Smooth muscle cell (in vitro differentiated cells): ENCODE results near the gene CLDN6. TPM values are rescaled to one million over a fixed set of nuclear protein-coding genes. Genes with fewer than 3 reads are reported as not detected.

Experiments
- DNase-seq: peaks from one replicate; lab custom pipeline; 2025; ENCODE audit not compliant: unreplicated experiment; lab: John Stamatoyannopoulos, UW
- H2AFZ ChIP-seq: fragments of 200-600 bp; sonication (generic); 2 replicates; pipeline ENCODE4 v1.6.0; 2016; ENCODE audit warnings: antibody characterized with exemption, low read depth, mild to moderate bottlenecking
- H3F3A ChIP-seq: fragments of 200-600 bp; sonication (generic); 2 replicates; pipeline ENCODE4 v1.6.0; 2017; ENCODE audit warnings: antibody characterized with exemption, low read depth
- H3K27ac ChIP-seq: fragments of 200-600 bp; sonication (generic); 2 replicates; pipeline ENCODE4 v1.5.1; 2016; ENCODE audit warnings: low read depth, mild to moderate bottlenecking
- H3K27me3 ChIP-seq: fragments of 200-600 bp; sonication (generic); 2 replicates; pipeline ENCODE4 v1.6.1; 2016; ENCODE audit warnings: low read depth, mild to moderate bottlenecking
- H3K36me3 ChIP-seq: fragments of 200-600 bp; sonication (generic); 2 replicates; pipeline ENCODE4 v1.5.1; 2016; ENCODE audit warnings: low read depth
- H3K4me1 ChIP-seq: fragments of 200-600 bp; sonication (generic); 2 replicates; pipeline ENCODE4 v1.5.1; 2016; ENCODE audit warnings: low read depth
- H3K4me2 ChIP-seq: fragments of 200-600 bp; sonication (generic); 2 replicates; pipeline ENCODE4 v1.6.0; 2016; ENCODE audit warnings: mild to moderate bottlenecking
- H3K4me3 ChIP-seq: fragments of 200-600 bp; sonication (generic); 2 replicates; pipeline ENCODE4 v1.5.1; 2016; ENCODE audit warnings: mild to moderate bottlenecking
- H3K79me2 ChIP-seq: fragments of 200-600 bp; sonication (generic); 2 replicates; pipeline ENCODE4 v1.6.0; 2016; ENCODE audit warnings: low read depth, mild to moderate bottlenecking
- H3K9ac ChIP-seq: fragments of 200-600 bp; sonication (generic); 2 replicates; pipeline ENCODE4 v1.6.0; 2016; ENCODE audit warnings: low read depth
- H3K9me3 ChIP-seq: fragments of 200-600 bp; sonication (generic); replicated peaks from 2 replicates; pipeline ENCODE4 v1.5.1; 2016; ENCODE audit warnings: low read depth
- H4K20me1 ChIP-seq: fragments of 200-600 bp; sonication (generic); 2 replicates; pipeline ENCODE4 v1.6.0; 2016; ENCODE audit warnings: low read depth
- CTCF ChIP-seq: fragments of 200-600 bp; sonication (generic); IDR thresholded peaks from 2 replicates; pipeline ENCODE4 v1.5.1; 2017; ENCODE audit warnings: borderline replicate concordance, mild to moderate bottlenecking, antibody characterized with exemption; ENCODE audit not compliant: insufficient read depth, poor library complexity, severe bottlenecking
- WGBS: methylation state at CpG from one replicate; pipeline ENCODE4 v1.1.7; 2016; ENCODE audit warnings: low lambda C conversion rate; 5-methylcytosine and 5-hydroxymethylcytosine counted together
- polyA plus RNA-seq: library from polyadenylated mRNA; unstranded; fragments of >200 nt; fragmentation: Nextera tagmentation; extraction: Ambion mirVana; gene quantifications from 2 replicates; pipeline ENCODE4 v1.2.1, GENCODE V29; 2016
- total RNA-seq: library from RNA; depleted of rRNA; stranded (reverse); fragments of >200 nt; gene quantifications from 2 replicates; pipeline ENCODE4 v1.2.3, GENCODE V29; 2014

Gene CLDN6
- total and polyA plus RNA-seq, 2 experiments from 2014 or later, result 55.4 to 113 TPM

DNA sequence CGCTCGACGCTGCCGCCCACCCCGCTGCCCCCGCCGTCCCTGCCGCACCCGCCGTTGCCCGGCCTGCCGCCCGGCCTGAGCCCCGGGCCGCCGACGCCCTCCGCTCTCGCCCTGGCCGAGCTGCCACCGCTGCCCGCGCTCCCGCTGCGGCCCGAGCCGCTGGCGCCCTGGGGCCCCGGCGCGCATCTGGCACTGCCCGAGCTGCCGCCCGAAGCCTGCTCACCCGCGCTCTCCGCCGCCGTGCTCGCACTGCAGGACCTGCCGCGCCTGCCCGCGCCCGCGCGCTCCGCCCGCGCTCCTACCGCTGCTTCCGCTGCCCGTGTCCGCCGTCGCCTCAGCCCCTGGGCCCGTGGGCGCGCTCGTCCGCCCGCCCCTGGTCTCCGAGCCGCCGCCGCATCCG, 13.7 kb downstream of the CLDN6 start:
- Histone ChIP-seq H3K36me3 (no peaks in the 10 kb centered on the region), H4K20me1 (no peaks in the 10 kb centered on the region), H3K4me2 (no peak overlapping the region), H3K4me3 (no peak overlapping the region), H3K79me2 (no peaks in the 10 kb centered on the region), H3K27me3 (peaks cover 47% of the 10 kb centered on the region), H3K4me1 (peaks cover 18% of the 10 kb centered on the region), H3K9ac (no peak overlapping the region), H3K9me3 (no peaks in the 10 kb centered on the region), H2AFZ (no peak overlapping the region), H3K27ac (no peak overlapping the region), H3F3A (no peaks in the 10 kb centered on the region)
- DNase-seq, result no peak
- TF ChIP-seq CTCF, result no peak
- WGBS, result 1% methylated on average over 19 of the region's 67 CpGs

- no peak overlapping the region for H3K9ac ChIP-seq
- no peak overlapping the region for H3K4me3 ChIP-seq
- H2AFZ ChIP-seq, result no peak overlapping the region
- H4K20me1 ChIP-seq, result no peaks in the 10 kb centered on the region
- no peaks in the 10 kb centered on the region for H3K36me3 ChIP-seq
- peaks cover 15% of the 10 kb centered on the region for H3K4me1 ChIP-seq
- DNase-seq, result peak; percentile 52
- no peaks in the 10 kb centered on the region for H3K9me3 ChIP-seq
- H3F3A ChIP-seq, result no peaks in the 10 kb centered on the region
- no peaks in the 10 kb centered on the region for H3K79me2 ChIP-seq
- H3K27ac ChIP-seq, result no peak overlapping the region
- 10% methylated on average over 50 of the region's 58 CpGs for WGBS
- H3K4me2 ChIP-seq, result no peak overlapping the region
- TF ChIP-seq CTCF, result no peak
- peaks cover 41% of the 10 kb centered on the region for H3K27me3 ChIP-seq
Measured at GRCh38 chr16:3003582-3004270, 14.3 kb downstream of the CLDN6 start.

DNA sequence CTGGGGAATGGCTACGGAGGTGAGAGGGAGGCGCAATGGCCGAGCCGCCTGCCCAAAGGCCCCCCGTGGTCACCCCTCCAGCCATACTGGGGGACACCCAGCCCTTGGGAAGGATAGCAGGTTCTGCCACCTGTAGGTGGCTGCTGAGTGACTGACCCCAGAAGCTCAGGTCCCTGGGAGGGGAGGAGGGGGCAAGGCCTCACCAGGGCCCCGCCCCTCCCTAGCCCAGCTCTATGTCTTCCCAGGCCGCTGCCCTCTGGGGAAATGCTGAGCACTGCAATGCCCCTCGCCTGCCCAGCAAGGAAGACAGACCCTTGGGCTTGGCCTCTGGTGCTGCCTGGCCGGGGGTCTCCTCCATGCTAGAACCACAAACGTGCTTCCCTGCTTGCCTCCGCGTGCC, 16.7 kb downstream of the CLDN6 start:
- DNase-seq, result no peak
- 86% methylated on average over 12 of the region's 12 CpGs for WGBS
- no peaks in the 10 kb centered on the region for H3K36me3 ChIP-seq
- H3K9me3 ChIP-seq, result no peaks in the 10 kb centered on the region
- no peaks in the 10 kb centered on the region for H4K20me1 ChIP-seq
- H3K4me3 ChIP-seq, result no peak overlapping the region
- no peak for TF ChIP-seq CTCF
- no peaks in the 10 kb centered on the region for H3F3A ChIP-seq
- peaks cover 4% of the 10 kb centered on the region for H3K4me1 ChIP-seq
- no peak overlapping the region for H3K4me2 ChIP-seq
- peaks cover 17% of the 10 kb centered on the region for H3K27me3 ChIP-seq
- H3K27ac ChIP-seq, result no peak overlapping the region
- H3K9ac ChIP-seq, result no peak overlapping the region
- H2AFZ ChIP-seq, result no peak overlapping the region
- H3K79me2 ChIP-seq, result no peaks in the 10 kb centered on the region

DNA sequence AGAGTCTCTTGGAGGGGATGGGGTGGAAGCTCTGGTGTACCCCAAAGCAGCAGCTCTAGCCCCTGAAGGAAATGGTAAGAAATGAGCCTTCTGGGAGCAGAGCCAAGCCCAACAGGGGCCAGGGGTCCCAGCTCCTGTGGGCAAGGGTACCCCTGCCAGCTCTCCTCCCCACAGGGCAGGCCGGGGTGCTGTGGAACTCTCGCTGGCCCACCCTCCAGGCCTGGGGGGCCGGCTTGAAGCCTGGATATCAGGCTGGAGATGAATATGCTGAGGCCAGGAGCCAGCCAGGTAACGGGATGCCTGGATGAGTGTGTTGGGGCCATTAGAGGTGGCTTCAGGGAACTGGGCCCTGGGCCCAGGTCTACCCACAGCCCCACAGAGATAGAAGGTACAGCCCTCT, 17.4 kb downstream of the CLDN6 start:
- no peak overlapping the region for H2AFZ ChIP-seq
- no peaks in the 10 kb centered on the region for H3F3A ChIP-seq
- no peaks in the 10 kb centered on the region for H4K20me1 ChIP-seq
- H3K4me1 ChIP-seq, result peaks cover 4% of the 10 kb centered on the region
- H3K9me3 ChIP-seq, result no peaks in the 10 kb centered on the region
- no peaks in the 10 kb centered on the region for H3K36me3 ChIP-seq
- no peaks in the 10 kb centered on the region for H3K79me2 ChIP-seq
- no peak overlapping the region for H3K9ac ChIP-seq
- no peak overlapping the region for H3K4me2 ChIP-seq
- TF ChIP-seq CTCF, result no peak
- H3K4me3 ChIP-seq, result no peak overlapping the region
- peaks cover 9% of the 10 kb centered on the region for H3K27me3 ChIP-seq
- WGBS, result 92% methylated on average over 4 of the region's 4 CpGs
- DNase-seq, result no peak
- no peak overlapping the region for H3K27ac ChIP-seq
